CD4-positive, alpha-beta T cell (primary cell): ENCODE data around the gene MAP6D1. TPM values are rescaled to one million over a fixed set of nuclear protein-coding genes. Genes with fewer than 3 reads are reported as not detected.

Experiments
- ATAC-seq: fragments of 200-7000 bp; cut with Tn5 transposase; one replicate; pipeline ENCODE4 v1.10.0; 2022; ENCODE audit warnings: mild to moderate bottlenecking; ENCODE audit not compliant: poor library complexity
- CTCF ChIA-PET: fragments of 350-600 bp; sonication (Branson Sonifier 250); formaldehyde crosslinking; loops from one replicate; lab custom pipeline; 2021; ENCODE audit warnings: antibody characterized with exemption, inconsistent platforms; lab: Charles Lee
- POLR2A ChIA-PET: fragments of 350-600 bp; sonication (Branson Sonifier 250); formaldehyde crosslinking; loops from one replicate; lab custom pipeline; 2021; ENCODE audit warnings: antibody characterized with exemption, inconsistent platforms; lab: Charles Lee
- DNase-seq, 14 experiments: peaks; one replicate each; pipeline ENCODE4 v3.0.0-alpha.2; 2013 to 2020; ENCODE audit warnings: mixed read lengths in 2 of 14
- H3K27ac ChIP-seq, 2 donors: one replicate each; pipeline versions ENCODE4 v1.5.1 to v1.7.0; 2013; ENCODE audit warnings: low read length in 2 of 2, low read depth in 1 of 2, mild to moderate bottlenecking in 1 of 2
- H3K27me3 ChIP-seq, 2 experiments: 1 replicate in 1 of 2; 2 replicates in 1 of 2; pipeline versions ENCODE4 v1.6.1 to v1.7.0; 2013; ENCODE audit warnings: low read length in 2 of 2, control low read depth in 1 of 2, mild to moderate bottlenecking in 1 of 2, moderate library complexity in 1 of 2; ENCODE audit not compliant: insufficient read depth in 2 of 2, control insufficient read depth in 1 of 2
- H3K36me3 ChIP-seq: one replicate; pipeline ENCODE4 v1.6.1; 2013; ENCODE audit warnings: low read length, control low read depth; ENCODE audit not compliant: insufficient read depth
- H3K4me1 ChIP-seq: one replicate; pipeline ENCODE4 v1.6.1; 2013; ENCODE audit warnings: low read length, control low read depth; ENCODE audit not compliant: insufficient read depth
- H3K4me3 ChIP-seq: one replicate; pipeline ENCODE4 v1.5.1; 2013; ENCODE audit warnings: mild to moderate bottlenecking, low read length, moderate library complexity
- H3K9me3 ChIP-seq, 2 experiments: 1 replicate in 1 of 2; 2 replicates in 1 of 2; pipeline versions ENCODE4 v1.6.1 to v1.7.0; 2013; ENCODE audit warnings: low read length in 2 of 2, mild to moderate bottlenecking in 2 of 2, control low read depth in 1 of 2, moderate library complexity in 1 of 2; ENCODE audit not compliant: control insufficient read depth in 1 of 2, insufficient read depth in 1 of 2
- H3K27ac Mint-ChIP-seq: one replicate; pipeline ENCODE4 v1.8.0; 2020; ENCODE audit warnings: mixed read lengths
- H3K27me3 Mint-ChIP-seq: one replicate; pipeline ENCODE4 v1.8.0; 2021; ENCODE audit warnings: mixed read lengths
- H3K36me3 Mint-ChIP-seq: one replicate; pipeline ENCODE4 v1.8.0; 2021; ENCODE audit warnings: low read depth, mixed read lengths
- H3K4me1 Mint-ChIP-seq: one replicate; pipeline ENCODE4 v1.8.0; 2021; ENCODE audit warnings: low read depth, mixed read lengths
- H3K4me3 Mint-ChIP-seq: one replicate; pipeline ENCODE4 v1.8.0; 2020; ENCODE audit warnings: mild to moderate bottlenecking, mixed read lengths
- H3K9me3 Mint-ChIP-seq: one replicate; pipeline ENCODE4 v1.8.0; 2020; ENCODE audit warnings: mixed read lengths
- intact Hi-C, 2 experiments: fragments of 100-400 bp; cut with DNase I in 1 of 2; cut with micrococcal nuclease in 1 of 2; formaldehyde crosslinking; loops; one replicate each; pipeline versions ENCODE4 v1.15.1 to v1.9.0; 2023 to 2025; cut with DNase I, micrococcal nuclease
- total RNA-seq, 174 experiments: library from RNA in 2 of 174; stranded (reverse) in 2 of 174; gene quantifications; one replicate each; pipeline ENCODE4 v1.2.3 and lab custom pipeline; 2021 to 2026
- TF ChIP-seq, protein P1 (sequence below): fragments of 200-600 bp; IDR thresholded peaks from one replicate; pipeline ENCODE4 v1.8.0; 2022; ENCODE audit warnings: antibody characterized with exemption, mild to moderate bottlenecking

MAP6D1 gene
- total RNA-seq, 2 experiments from 2014 or later: 1.1 to 1.6 TPM

DNA sequence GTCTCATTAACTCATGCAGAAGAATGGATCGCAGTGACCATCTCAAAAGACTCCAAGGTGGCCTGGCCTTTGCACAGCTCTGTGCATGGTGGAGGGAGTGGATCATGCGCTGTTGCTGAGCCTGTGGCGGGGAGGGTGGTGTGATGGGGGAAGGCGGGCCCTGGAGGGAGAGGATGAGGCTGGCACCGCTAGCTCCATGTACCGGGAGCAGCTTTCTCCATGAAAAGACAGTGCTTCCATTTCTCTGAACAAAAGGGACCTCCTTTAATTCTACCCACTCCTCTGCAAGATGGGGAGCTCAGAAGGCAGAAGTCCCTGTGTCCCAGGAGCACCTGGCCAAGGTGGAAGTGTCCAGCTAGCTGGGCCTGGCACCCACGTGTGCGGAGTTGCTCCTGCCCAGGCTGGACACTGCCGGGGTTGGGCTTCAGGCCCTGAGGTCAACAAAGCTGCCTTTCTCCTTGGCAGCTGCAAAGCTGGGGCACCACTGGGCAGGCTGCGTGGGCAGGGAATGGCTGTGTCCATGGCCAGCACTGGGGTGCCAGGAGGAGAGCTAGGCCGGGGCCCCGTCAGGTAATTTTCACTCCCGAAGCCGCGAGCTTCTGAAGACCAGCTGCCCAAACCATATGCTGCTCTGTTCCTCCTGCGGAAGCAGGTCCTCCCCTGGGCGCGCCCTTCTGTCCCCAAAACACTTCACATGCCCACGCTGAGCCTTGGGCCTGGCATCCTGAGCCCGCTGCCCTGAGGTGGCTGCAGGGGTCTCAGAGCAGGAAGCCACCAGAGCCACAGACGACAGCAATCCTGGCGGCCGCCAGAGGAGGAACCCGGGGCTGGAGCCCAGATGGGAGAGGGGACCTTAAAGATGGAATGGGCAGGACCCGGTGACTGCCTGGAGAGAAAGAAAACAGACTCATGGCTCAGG lies 6.4 kb downstream of the MAP6D1 start:
- Histone ChIP-seq H3K4me1 (peaks cover 12% of the 10 kb centered on the region), H3K27ac (no peak overlapping the region), H3K27me3 (no peaks in the 10 kb centered on the region), H3K9me3 (no peaks in the 10 kb centered on the region), H3K36me3 (no peaks in the 10 kb centered on the region), H3K4me3 (no peak overlapping the region)
- H3K36me3 Mint-ChIP-seq: peaks cover 13% of the 10 kb centered on the region
- peaks cover 21% of the 10 kb centered on the region for H3K4me1 Mint-ChIP-seq
- POLR2A ChIA-PET: no interaction called here
- DNase-seq (peak in 1 of 14 experiments; percentile 23), ATAC-seq (no peak)
- TF ChIP-seq, protein P1, sequence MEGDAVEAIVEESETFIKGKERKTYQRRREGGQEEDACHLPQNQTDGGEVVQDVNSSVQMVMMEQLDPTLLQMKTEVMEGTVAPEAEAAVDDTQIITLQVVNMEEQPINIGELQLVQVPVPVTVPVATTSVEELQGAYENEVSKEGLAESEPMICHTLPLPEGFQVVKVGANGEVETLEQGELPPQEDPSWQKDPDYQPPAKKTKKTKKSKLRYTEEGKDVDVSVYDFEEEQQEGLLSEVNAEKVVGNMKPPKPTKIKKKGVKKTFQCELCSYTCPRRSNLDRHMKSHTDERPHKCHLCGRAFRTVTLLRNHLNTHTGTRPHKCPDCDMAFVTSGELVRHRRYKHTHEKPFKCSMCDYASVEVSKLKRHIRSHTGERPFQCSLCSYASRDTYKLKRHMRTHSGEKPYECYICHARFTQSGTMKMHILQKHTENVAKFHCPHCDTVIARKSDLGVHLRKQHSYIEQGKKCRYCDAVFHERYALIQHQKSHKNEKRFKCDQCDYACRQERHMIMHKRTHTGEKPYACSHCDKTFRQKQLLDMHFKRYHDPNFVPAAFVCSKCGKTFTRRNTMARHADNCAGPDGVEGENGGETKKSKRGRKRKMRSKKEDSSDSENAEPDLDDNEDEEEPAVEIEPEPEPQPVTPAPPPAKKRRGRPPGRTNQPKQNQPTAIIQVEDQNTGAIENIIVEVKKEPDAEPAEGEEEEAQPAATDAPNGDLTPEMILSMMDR: no peak
- H3K4me3 Mint-ChIP-seq: no peak overlapping the region
- no peak overlapping the region for H3K27ac Mint-ChIP-seq
- CTCF ChIA-PET: no interaction called here
- no peaks in the 10 kb centered on the region for H3K27me3 Mint-ChIP-seq
- no peaks in the 10 kb centered on the region for H3K9me3 Mint-ChIP-seq
- intact Hi-C loops: no loop called here

- Histone ChIP-seq H3K4me1 (peaks cover 12% of the 10 kb centered on the region), H3K27me3 (no peaks in the 10 kb centered on the region), H3K36me3 (no peaks in the 10 kb centered on the region), H3K9me3 (no peaks in the 10 kb centered on the region), H3K27ac (no peak overlapping the region), H3K4me3 (no peak overlapping the region)
- Mint-ChIP-seq H3K4me1 (peaks cover 19% of the 10 kb centered on the region), H3K9me3 (no peaks in the 10 kb centered on the region), H3K36me3 (peaks cover 13% of the 10 kb centered on the region), H3K27me3 (no peaks in the 10 kb centered on the region), H3K27ac (no peak overlapping the region), H3K4me3 (no peak overlapping the region)
- POLR2A ChIA-PET: no interaction called here
- DNase-seq (peak in 1 of 14 experiments; percentile 20), ATAC-seq (no peak)
- CTCF ChIA-PET: no interaction called here
- intact Hi-C loops: no loop called here
- TF ChIP-seq, protein P1: no peak
Observed at GRCh38 chr3:183818041-183818620, 7.2 kb downstream of the MAP6D1 start.

- no peak overlapping the region for H3K27ac Mint-ChIP-seq
- no peaks in the 10 kb centered on the region for H3K27me3 Mint-ChIP-seq
- peaks cover 18% of the 10 kb centered on the region for H3K36me3 Mint-ChIP-seq
- no peak overlapping the region for H3K27ac ChIP-seq
- H3K4me1 Mint-ChIP-seq: peaks cover 19% of the 10 kb centered on the region
- H3K4me1 ChIP-seq: peaks cover 12% of the 10 kb centered on the region
- intact Hi-C loops: no loop called here
- H3K9me3 Mint-ChIP-seq: no peaks in the 10 kb centered on the region
- no peak overlapping the region for H3K4me3 Mint-ChIP-seq
- H3K9me3 ChIP-seq: no peaks in the 10 kb centered on the region
- CTCF ChIA-PET: no interaction called here
- DNase-seq: no peak
- ATAC-seq: no peak
- TF ChIP-seq, protein P1: no peak
- H3K27me3 ChIP-seq: no peaks in the 10 kb centered on the region
- no peak overlapping the region for H3K4me3 ChIP-seq
- POLR2A ChIA-PET: interaction anchor here (1.3 kb wide), 1 partner anchor 8 kb away, joined by 3 read pairs; the partner anchor contains the start of gene MAP6D1
- peaks cover 3% of the 10 kb centered on the region for H3K36me3 ChIP-seq
Observed at GRCh38 chr3:183817639-183818038, 7.7 kb downstream of the MAP6D1 start.
